Esophagus squamous epithelium (tissue), 5 donors: Measurements from ENCODE around the gene TRPV6. TPM values are rescaled to one million over a fixed set of nuclear protein-coding genes. Genes with fewer than 3 reads are reported as not detected.

ENCODE experiments used
- DNase-seq: peaks from one replicate; lab custom pipeline; 2025; lab: John Stamatoyannopoulos, UW
- H3K27ac ChIP-seq, 4 donors: fragments of 200-600 bp; sonication (generic); one replicate each; pipeline ENCODE4 v1.5.1; 2016 to 2019; ENCODE audit warnings: mild to moderate bottlenecking in 1 of 4
- H3K27me3 ChIP-seq, 4 donors: fragments of 200-600 bp; sonication (generic); 1 replicate in 3 of 4; 2 replicates in 1 of 4; pipeline versions ENCODE4 v1.5.1 to v1.6.0; 2017 to 2021; ENCODE audit warnings: antibody characterized with exemption in 1 of 4
- H3K36me3 ChIP-seq, 3 donors: fragments of 200-600 bp; sonication (generic); one replicate each; pipeline ENCODE4 v1.5.1; 2016 to 2019
- H3K4me1 ChIP-seq, 3 donors: fragments of 200-600 bp; sonication (generic); one replicate each; pipeline ENCODE4 v1.5.1; 2017 to 2019
- H3K4me3 ChIP-seq, 4 donors: fragments of 200-600 bp; sonication (generic); 1 replicate in 3 of 4; 2 replicates in 1 of 4; pipeline ENCODE4 v1.5.1; 2016 to 2019; ENCODE audit warnings: mild to moderate bottlenecking in 2 of 4, moderate library complexity in 1 of 4
- H3K9me3 ChIP-seq, 3 donors: fragments of 200-600 bp; sonication (generic); one replicate each; pipeline ENCODE4 v1.5.1; 2016 to 2019
- POLR2A ChIP-seq, 4 donors: fragments of 450-650 bp; IDR thresholded peaks; one replicate each; pipeline ENCODE4 v1.6.1; 2017; ENCODE audit warnings: antibody characterized with exemption in 4 of 4, mild to moderate bottlenecking in 4 of 4, moderate library complexity in 3 of 4
- WGBS, 2 donors: methylation state at CpG; one replicate each; pipeline ENCODE4 v1.1.5; 2018; 5-methylcytosine and 5-hydroxymethylcytosine counted together
- intact Hi-C: fragments of 100-400 bp; cut with DNase I; formaldehyde crosslinking; loops from one replicate; pipeline ENCODE4 v1.15.0; 2022
- total RNA-seq, 4 donors: library from RNA; depleted of rRNA; stranded (reverse); fragments of >200 nt; gene quantifications; one replicate each; pipeline ENCODE4 v1.1.0, GENCODE V29; 2016
- TF ChIP-seq, protein P1 (sequence below), 6 experiments: fragments of 450-650 bp in 4 of 6; fragments of 200-600 bp in 2 of 6; sonication (generic) in 2 of 6; IDR thresholded peaks; one replicate each; pipeline ENCODE4 v1.5.1; 2016 to 2019; ENCODE audit warnings: antibody characterized with exemption in 6 of 6, mild to moderate bottlenecking in 4 of 6, moderate library complexity in 4 of 6
- donor health status: DM: yes; HTN: yes; CAD: no.

Gene TRPV6
- total RNA-seq, 4 donors from 2014 or later, result 0.79 to 6.9 (median 4.5) TPM

DNA sequence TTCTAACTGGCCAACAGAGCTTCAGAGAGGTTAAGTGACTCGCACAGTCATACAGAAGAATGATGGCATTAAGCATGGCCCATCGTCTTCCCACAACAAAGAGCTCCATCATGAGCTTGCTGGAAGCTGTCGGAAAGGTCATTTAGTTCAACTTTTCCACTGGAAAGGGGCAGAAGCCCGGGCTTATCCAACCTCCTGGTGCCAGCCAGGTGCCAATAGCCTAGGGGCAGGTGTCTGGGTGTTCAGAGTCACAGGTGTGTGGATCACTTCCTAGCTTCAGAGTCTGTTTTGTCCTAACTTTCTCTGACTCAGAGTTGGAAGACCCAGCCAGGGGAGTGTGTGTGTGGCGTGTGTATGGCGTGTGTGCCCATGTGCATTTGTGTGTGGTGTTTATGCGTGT, 1.3 kb upstream of the TRPV6 start:
- no peak for DNase-seq
- 28 to 35% methylated on average over 4 to 7 of the region's 7 CpGs for WGBS, 2 donors
- H3K27ac ChIP-seq, result peak overlapping the region in 1 of 4 donors; percentile 71

DNA sequence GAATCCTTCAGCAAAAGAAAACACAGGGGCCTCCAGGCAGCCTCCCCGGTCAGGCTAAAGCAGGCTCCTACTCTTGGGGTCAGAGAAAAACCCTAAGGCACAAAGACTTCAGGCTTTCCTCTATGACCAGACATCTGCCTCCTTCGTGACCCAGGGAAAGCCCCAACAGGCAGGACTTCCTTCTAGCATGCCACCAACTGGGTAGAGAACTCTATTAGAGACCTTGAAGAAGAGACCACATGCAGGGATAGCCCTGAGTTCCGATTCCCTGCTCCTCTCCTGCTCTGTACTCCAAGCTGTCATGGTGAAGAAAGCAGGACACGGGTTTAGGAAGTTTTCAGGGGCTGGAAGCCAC, 1.3 kb downstream of the TRPV6 start:
- Histone ChIP-seq H3K4me3 (no peak overlapping the region), H3K36me3 (no peaks in the 10 kb centered on the region), H3K4me1 (peaks cover 0 to 51% (median 8%) of the 10 kb centered on the region in 3 donors), H3K27me3 (peaks cover 0 to 19% (median 0%) of the 10 kb centered on the region in 4 donors), H3K27ac (no peak overlapping the region), H3K9me3 (no peaks in the 10 kb centered on the region)
- intact Hi-C loops, result loop anchor here (5.0 kb wide), 1 partner anchor 78 kb away; the partner anchor contains the start of gene KEL
- TF ChIP-seq, protein P1, sequence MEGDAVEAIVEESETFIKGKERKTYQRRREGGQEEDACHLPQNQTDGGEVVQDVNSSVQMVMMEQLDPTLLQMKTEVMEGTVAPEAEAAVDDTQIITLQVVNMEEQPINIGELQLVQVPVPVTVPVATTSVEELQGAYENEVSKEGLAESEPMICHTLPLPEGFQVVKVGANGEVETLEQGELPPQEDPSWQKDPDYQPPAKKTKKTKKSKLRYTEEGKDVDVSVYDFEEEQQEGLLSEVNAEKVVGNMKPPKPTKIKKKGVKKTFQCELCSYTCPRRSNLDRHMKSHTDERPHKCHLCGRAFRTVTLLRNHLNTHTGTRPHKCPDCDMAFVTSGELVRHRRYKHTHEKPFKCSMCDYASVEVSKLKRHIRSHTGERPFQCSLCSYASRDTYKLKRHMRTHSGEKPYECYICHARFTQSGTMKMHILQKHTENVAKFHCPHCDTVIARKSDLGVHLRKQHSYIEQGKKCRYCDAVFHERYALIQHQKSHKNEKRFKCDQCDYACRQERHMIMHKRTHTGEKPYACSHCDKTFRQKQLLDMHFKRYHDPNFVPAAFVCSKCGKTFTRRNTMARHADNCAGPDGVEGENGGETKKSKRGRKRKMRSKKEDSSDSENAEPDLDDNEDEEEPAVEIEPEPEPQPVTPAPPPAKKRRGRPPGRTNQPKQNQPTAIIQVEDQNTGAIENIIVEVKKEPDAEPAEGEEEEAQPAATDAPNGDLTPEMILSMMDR (IDR thresholded peaks at IDR 0.05), result no peak
- TF ChIP-seq POLR2A (IDR thresholded peaks at IDR 0.05), result no peak
- DNase-seq, result no peak
- 47 to 61% methylated on average over 2 to 3 of the region's 4 CpGs for WGBS, 2 donors

More for the DNA sequence above, 1.3 kb upstream of the TRPV6 start:
- H3K4me1 ChIP-seq, result peaks cover 0 to 48% (median 8%) of the 10 kb centered on the region in 3 donors
- H3K27me3 ChIP-seq, result peaks cover 0 to 8% (median 0%) of the 10 kb centered on the region in 4 donors
- no peaks in the 10 kb centered on the region for H3K9me3 ChIP-seq
- intact Hi-C loops, result no loop called here
- H3K36me3 ChIP-seq, result no peaks in the 10 kb centered on the region
- TF ChIP-seq, protein P1 (IDR thresholded peaks at IDR 0.05), result no peak
- TF ChIP-seq POLR2A (IDR thresholded peaks at IDR 0.05), result no peak
- H3K4me3 ChIP-seq, result no peak overlapping the region

DNA sequence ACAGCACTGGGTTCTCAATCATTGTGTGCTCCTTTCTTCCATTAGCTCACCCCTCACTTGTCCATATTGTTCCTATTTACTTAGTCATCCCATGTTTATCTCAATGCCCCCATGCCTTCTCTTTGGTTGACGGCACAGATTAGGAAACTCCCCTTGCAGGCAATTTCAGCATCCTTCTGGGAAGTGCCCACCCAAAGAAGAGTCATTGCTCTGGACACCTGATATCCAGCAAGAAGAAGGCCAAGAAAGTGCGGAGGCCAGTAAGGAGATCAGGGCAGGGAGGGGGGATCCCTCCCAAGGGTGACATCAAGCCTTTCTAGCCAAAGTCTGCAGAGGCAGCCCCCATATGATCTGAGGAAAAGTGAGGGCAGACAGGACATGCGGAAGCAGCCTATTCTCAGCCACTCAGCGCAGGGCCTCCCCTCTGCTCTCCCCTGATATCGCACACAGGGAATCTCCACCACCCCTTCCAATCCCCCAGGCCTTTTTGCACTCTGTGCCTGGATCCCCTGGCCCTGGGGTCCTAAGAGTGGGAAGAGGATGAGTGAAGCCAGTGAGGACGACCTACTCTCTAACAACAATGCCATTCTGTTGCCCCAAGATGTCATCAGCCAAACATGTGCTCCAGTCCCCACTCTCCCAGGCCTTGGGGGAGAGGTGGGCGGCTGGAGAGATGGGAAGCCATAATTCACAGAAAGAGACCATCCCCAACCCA, 1.8 kb downstream of the TRPV6 start:
- DNase-seq, result no peak
- TF ChIP-seq, protein P1 (IDR thresholded peaks at IDR 0.05), result no peak
- TF ChIP-seq POLR2A (IDR thresholded peaks at IDR 0.05), result no peak
- Histone ChIP-seq H3K27ac (no peak overlapping the region), H3K4me1 (peaks cover 0 to 51% (median 8%) of the 10 kb centered on the region in 3 donors), H3K9me3 (no peaks in the 10 kb centered on the region), H3K36me3 (no peaks in the 10 kb centered on the region), H3K27me3 (peaks cover 0 to 19% (median 0%) of the 10 kb centered on the region in 4 donors), H3K4me3 (no peak overlapping the region)
- WGBS, 2 donors, result 79 to 80% methylated on average over 2 to 5 of the region's 7 CpGs
- intact Hi-C loops, result loop anchor here (5.0 kb wide), 1 partner anchor 79 kb away; the partner anchor contains the start of gene KEL

DNA sequence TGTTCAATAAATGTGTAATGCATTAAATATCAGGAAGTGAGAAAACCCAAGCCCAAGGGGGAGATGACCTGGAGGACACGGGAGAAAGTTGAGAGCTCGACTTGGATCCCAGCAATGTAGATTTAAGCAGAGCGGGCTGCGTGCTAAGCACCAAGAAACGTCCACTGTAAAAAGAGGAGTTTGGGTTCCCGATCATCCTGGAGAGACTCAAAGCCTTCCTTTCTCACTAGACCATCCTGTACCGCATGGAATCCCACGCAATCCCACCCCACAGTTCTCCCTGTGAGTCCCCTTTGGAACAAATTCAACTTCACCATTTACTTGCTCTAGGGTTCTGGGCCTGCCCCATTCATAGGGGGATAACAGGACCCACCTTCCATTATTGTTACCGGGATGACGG, 2.4 kb downstream of the TRPV6 start:
- Histone ChIP-seq H3K27me3 (peaks cover 0 to 23% (median 0%) of the 10 kb centered on the region in 4 donors), H3K9me3 (no peaks in the 10 kb centered on the region), H3K4me3 (no peak overlapping the region), H3K4me1 (peaks cover 0 to 51% (median 8%) of the 10 kb centered on the region in 3 donors), H3K27ac (no peak overlapping the region), H3K36me3 (no peaks in the 10 kb centered on the region)
- no peak for DNase-seq
- intact Hi-C loops, result loop anchor here (5.0 kb wide), 1 partner anchor 79 kb away; the partner anchor contains the start of gene KEL
- WGBS, 2 donors, result 80 to 91% methylated on average over 10 of the region's 10 CpGs
- TF ChIP-seq POLR2A (IDR thresholded peaks at IDR 0.05), result no peak
- TF ChIP-seq, protein P1 (IDR thresholded peaks at IDR 0.05), result no peak

DNA sequence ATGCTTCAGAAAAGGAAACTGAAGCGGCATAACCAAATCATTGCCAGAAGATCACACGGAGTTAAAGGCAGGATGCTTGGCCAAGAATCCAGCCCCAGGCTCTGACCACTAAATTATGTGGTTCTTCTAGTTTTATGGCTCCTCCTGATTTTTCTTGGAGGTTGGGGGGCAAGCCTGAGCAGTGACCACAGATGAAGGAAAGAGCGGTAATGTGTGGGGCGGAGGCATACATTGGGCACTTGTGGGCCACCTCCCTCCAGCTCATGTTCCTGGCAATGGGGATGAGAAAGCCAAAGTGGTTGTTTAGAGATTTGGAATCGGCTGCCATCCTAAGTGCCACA, 3.2 kb downstream of the TRPV6 start:
- Histone ChIP-seq H3K27me3 (peaks cover 0 to 26% (median 0%) of the 10 kb centered on the region in 4 donors), H3K9me3 (no peaks in the 10 kb centered on the region), H3K36me3 (no peaks in the 10 kb centered on the region), H3K27ac (no peak overlapping the region), H3K4me3 (no peak overlapping the region), H3K4me1 (peaks cover 0 to 51% (median 8%) of the 10 kb centered on the region in 3 donors)
- 44 to 45% methylated on average over 4 to 5 of the region's 5 CpGs for WGBS, 2 donors
- TF ChIP-seq, protein P1 (IDR thresholded peaks at IDR 0.05), result no peak
- no peak for TF ChIP-seq POLR2A (IDR thresholded peaks at IDR 0.05)
- DNase-seq, result no peak
- intact Hi-C loops, result loop anchor here (5.0 kb wide), 1 partner anchor 80 kb away; the partner anchor contains the start of gene KEL
